HG02973 (cell line): ENCODE measurements around the gene FAAP100.

Source experiments
- ATAC-seq: cut with Tn5 transposase; IDR thresholded peaks from one replicate; pipeline ENCODE4 v1.9.1; 2021; ENCODE audit warnings: moderate library complexity; ENCODE audit not compliant: unreplicated experiment

Gene FAAP100

DNA sequence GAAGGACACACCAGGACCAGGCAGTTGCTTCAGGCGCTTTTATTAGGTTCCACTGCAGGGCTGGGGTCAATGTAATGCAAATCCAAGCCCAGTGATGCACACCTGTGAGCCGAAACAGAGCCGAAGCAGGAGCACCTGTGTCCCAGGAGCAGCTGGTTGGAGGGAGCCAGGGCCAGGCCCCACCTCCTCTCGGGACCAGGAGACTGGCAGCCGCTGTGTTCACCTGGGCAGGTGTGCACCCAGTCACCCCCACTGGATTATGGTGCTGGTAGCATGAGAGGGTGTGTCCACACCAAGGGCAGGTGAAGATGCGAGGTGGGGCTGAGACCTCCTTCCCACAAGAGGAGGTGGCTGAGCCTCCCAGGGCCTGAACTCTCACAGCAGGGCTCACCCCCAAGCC, 4.7 kb upstream of the FAAP100 start:
- ATAC-seq: no peak

DNA sequence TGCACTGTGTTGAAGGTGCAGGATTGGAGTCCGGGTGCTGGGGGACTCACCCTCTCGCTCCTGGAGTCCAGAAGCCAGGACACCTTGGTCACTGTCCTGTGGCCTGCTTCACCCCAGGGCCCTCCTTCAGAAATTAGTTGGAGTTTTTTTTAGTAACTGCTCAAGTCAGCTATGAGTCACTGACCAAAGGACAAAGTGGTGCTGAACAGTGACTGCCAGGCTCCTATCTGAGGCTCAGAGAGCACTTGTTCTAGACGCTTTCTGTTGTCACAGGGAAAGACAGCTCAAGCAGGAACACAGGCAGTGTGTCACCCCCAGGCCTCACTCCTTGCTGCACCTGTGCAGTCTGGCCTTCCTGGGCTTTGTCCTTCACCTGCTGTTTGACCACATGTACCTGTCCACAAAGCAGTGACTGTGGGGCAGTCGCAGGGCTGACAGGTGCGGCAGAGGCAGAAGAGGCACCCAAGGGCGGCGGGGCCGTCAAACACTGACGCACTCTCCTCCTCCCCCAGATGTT, 4.1 kb upstream of the FAAP100 start:
- ATAC-seq: no peak

DNA sequence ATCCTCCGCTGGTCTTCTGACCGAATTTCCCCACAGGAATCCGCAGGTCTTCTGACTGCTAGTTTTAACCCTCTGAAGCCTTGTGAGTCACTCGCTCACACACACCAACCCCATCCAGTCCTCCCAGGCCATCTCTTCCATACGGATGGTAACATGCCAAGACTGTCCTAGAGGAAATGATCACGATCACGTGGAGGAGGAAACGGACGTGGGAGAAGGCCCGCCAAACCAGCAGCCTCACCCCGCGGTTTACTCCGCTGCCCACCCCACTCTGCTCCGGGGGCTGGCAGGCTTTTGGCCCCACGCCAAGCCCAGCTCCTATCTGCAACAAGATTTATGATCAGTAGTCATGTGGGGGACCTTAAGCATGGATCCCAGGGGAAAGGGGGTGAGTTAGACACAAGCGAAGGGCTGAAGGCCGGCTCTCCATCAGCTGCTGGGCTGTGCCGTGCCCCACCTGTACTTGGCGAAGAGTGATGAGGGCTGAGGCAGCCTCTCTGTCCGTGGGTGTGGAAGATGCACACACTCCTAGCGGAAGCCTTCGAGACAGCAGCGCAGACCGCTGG, 1.5 kb upstream of the FAAP100 start:
- ATAC-seq: no peak

DNA sequence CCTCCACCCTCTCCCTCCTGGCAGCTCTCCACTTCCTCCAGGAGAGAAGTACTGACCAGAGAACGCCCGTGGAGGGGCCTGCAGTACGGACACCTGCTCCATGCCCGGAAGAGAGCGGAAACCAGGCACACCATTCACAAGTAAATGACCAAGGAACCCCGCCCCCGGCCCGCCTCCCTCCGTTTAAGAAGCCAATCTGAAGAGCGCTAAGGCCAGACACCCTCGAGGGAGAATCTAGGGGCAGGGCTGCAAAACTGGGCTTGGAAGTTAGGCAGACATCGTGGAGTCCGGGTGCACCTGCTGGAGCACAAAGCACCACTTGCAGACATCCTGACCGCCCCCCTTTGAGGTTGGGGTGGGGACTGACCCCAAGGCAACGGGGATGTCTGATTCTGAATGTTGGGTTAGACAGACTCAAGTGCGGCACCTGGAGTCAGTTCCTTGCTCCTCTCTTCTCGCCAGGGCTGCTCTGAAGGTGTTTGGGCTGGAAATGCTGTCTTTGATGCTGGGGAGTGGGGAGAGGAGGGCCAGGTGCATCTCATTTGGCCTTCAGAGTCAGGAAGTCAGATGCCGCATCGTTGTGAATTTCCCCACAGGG, 964 bp upstream of the FAAP100 start:
- ATAC-seq: peak; percentile 34

DNA sequence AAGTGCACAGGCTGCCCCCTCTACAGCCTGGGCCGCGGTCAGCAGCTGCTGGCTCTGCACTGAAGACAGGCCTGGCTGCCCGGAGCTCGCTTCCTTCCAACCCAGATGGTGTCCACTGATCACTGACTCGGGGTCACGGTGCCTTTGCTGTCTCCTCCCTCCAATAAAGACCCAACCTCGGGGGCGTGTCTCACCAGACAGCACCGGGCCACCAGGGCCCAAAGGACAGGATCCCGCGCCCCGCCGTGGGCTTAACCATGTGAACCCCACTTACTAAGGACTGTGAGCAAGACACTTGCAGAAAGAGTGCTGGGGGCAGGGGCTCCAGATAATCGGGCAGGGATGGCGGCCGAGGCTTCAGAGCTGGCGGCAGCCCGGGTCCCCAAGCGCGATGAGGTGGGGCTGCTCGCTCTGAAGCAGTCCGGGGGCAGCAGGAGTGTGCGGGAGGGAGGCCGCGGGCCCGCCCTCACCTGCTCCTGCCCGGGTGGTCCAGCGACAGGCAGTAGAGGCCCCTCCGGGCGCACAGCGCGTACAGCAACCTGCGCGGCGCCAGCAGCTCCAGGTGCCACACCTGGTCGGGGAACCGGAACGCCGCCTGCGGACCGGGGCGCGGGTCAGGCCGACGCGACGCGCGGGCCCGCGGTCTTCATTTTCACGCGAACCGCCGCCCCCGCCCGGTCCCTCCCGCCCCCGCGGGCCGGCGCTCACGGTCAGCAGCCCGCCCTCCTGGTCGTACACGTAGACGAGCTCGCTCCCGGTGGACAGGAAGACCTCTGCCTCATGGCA, 502 bp downstream of the FAAP100 start:
- peak; percentile 2 for ATAC-seq

GRCh38 chr17:81550830-81551457, 1.2 kb downstream of the FAAP100 start:
- ATAC-seq: no peak

DNA sequence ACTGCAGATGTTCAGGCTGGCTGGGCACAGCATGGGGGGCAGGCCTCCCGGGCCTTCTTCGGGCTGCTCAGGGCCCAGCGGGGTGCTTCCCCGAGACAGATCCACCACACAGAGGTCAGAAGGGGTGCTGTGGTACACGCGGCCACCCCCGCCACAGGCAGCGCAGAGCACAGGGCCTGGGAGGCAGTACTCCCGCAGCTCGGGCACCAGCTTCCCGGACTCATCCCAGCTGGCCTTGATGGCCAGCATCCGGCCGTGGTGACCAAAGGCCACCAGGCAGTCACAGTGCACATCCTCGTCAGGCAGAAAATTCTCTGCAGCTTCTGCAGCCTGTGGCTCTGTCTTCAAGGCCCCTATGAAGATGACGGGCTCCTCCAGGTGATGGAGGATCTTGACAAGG, 1.9 kb downstream of the FAAP100 start:
- ATAC-seq: no peak

DNA sequence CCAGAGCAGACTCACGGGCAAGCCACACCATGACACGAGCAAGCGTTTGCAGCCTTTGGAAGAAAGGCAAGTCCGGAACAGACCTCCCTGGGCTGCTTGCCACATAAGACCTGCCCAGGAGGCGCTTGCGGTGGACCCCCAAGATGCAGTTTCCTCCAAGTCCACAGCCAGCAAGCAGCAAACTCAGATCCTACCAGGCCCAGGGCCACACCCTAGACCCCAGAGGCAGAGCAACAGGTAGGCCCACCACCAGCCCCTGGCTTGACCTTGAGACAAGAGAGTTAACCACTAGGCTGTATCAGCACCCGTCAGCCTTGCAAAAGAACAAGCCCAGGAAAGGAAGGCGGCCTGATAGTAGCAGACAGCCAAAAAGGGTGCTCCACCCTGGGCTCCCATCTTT, 2.3 kb downstream of the FAAP100 start:
- ATAC-seq: no peak

GRCh38 chr17:81549031-81549557, 3.1 kb downstream of the FAAP100 start:
- no peak for ATAC-seq

DNA sequence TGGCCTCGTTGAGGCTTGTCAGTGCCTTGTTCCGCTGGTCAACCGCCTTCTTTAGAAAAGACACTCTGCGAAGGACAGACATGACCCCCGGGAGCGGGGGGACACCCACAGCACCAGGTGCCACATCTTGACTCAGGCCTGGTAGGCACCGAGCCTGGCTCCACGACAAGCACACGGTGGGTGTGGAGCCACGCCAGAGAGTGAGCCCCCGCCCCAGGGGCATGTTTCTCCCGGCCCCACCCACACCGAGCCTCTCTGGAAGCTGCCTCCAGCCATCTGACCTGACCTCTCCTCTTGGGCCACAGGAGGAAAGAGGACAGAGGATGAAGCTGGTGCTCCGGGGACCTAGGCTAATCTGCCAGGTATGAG, 4.6 kb downstream of the FAAP100 start:
- no peak for ATAC-seq

- no peak for ATAC-seq
These were observed 5.1 kb downstream of the FAAP100 start for GRCh38 chr17:81546906-81547613.

GRCh38 chr17:81545160-81545949, 6.8 kb downstream of the FAAP100 start:
- ATAC-seq: no peak

GRCh38 chr17:81544281-81544974, 7.7 kb downstream of the FAAP100 start:
- ATAC-seq: no peak

- ATAC-seq: no peak
These were observed 8.4 kb downstream of the FAAP100 start for GRCh38 chr17:81543756-81544155.

GRCh38 chr17:81543339-81543675, 8.8 kb downstream of the FAAP100 start:
- no peak for ATAC-seq

DNA sequence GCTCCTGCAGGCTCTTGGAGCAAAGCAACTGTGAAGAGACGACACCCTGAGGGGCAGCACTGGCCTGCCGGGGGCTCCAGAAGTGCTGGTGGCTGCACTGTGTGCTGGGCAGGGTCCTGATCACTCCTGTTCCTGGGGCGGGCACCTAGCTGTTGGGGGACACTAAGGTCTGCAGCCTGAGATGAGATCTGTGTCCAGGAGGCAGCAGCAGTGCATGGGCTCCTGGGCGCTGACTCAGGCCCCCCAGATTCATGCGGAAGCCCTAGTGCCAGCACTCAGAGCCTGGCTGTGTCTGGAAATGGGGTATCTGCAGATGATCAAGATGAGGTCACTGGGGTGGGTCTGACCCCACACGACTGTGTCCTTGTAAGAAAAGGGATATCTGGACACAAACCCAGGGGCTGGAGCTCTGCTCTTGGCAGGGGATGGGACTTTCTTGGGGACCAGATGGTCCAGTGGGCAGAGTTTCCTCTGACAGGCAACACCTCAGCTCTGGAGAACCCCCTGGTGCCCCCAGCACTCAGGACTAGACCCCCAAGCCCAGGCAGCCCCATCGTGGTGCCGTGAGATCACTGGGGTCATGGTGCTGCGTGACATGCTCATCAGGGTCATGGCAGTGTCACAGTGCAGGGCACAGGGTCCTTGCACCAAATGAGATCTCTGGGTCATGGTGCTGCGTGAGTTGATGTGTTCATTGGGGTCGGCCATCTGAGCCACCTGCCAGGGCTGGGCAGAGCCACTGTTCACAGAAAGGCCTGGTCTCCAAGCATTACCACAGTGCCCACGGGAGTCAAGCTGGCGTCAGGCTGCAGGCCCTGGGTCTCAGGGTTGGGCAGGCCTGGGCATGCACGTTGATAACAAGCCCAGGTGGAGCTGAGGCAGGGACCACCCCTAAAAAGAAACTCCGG, 9.5 kb downstream of the FAAP100 start:
- ATAC-seq: no peak

DNA sequence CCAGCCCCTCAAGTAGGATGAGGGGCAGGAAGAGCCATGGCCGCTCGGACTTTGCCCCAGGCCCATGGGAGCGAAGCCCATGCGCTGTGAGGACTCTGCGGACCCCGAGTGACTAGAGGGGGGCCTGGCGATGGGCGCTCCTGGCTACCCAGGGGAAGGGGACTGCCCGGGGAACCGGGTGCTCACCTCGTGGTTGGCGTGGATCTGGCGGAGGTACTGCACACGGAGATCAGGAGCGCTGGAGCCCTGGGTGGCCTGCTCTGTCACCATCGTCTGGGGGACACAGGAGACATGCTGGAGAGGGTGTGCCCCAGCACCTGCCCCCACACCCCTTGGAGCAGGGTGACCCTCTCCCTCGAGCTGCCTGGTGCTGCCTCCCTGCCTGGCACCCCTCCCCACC, 11.0 kb downstream of the FAAP100 start:
- no peak for ATAC-seq

GRCh38 chr17:81540676-81541027, 11.5 kb downstream of the FAAP100 start:
- ATAC-seq: no peak
